MV-4-11 (cell line): ENCODE results near the gene OR4C6.

Experiments used
- DNase-seq: peaks from one replicate; lab custom pipeline; 2025; lab: John Stamatoyannopoulos, UW

Gene OR4C6

DNA sequence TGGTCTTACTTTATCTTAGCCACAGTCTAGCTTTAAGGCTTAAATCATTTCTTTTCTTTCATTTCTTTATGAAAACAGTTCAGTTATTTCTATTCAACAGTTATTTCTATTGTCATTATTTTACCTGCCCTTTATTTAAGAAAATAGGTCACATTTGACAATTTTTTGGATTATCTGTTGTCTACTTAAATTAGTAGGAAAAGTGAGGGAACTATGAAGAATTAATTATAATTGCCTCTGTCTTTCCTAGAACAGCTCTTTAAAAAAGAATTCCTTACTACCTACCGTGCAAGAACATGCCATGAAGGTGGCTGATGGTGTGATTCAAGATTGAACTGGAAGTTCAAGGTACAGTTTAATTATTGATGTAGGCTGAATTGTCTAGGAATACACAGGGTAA, at the start of gene OR4C6:
Gene OR4C6 (plus strand): TSS at position 301 of the 400 bp plus-strand sequence. CDS start 2,966 bp downstream, outside the sequence.
- no peak for DNase-seq

DNA sequence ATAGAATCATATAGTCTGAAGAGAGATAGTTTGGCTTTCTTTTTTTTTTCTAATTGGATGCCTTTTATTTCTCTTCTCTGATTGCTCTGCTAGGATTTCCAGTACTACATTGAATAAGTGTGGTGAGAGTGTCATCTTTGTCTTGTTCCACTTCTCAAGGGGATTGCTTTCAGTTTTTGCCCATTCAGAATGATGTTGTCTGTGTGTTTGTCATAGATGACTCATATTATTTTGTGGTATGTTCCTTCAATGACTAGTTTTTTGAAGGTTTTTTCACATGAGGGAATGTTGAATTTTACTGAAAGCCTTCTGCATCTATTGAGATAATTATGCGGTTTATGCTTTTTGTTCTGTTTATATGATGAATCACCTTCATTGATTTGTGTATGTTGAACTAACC, 37.5 kb upstream of the OR4C6 start:
- no peak for DNase-seq

DNA sequence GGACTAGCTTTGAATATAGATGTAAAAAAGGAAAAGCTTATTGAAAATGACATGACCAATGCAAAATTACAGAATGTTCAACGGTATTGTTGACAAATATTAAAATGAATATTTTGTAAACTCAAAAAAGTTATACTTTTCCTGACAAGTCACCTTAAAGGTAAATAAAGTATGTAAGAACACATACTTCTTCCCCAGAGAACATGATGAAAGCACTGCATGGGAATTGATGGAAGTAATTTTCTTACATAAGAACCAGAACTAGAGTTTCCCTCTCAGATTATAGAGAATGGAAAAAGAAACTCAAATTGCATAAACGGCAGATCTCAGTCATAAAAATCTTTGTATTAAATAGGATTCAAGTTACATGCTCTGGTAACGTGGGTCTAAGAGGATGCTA, 27.2 kb upstream of the OR4C6 start, which contains the start of gene OR4P4:
Gene OR4P4 (plus strand): TSS at position 301 of the 400 bp plus-strand sequence.
- no peak for DNase-seq

DNA sequence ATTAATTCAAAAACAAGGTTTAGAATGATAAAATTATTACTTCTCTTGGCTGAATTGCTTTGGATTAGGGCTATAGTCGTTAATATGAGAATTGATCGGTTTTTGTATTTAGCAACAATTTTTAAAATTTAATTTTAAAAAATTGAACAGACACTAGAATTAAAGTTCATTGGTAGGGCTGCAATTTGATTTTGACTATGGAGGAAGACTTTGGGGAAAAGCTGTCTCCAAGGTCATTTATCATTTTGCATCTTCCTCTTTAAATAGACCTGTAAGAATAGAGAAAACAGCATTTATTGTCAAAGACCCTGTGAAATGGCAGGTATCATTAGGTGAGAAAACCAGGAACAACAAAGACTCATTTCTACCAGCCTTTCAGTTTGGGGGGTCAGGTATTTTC, 14.0 kb upstream of the OR4C6 start, which contains the start of gene OR4S2:
Gene OR4S2 (plus strand): TSS at position 301 of the 400 bp plus-strand sequence. CDS start 2,577 bp downstream, outside the sequence.
- DNase-seq: no peak

DNA sequence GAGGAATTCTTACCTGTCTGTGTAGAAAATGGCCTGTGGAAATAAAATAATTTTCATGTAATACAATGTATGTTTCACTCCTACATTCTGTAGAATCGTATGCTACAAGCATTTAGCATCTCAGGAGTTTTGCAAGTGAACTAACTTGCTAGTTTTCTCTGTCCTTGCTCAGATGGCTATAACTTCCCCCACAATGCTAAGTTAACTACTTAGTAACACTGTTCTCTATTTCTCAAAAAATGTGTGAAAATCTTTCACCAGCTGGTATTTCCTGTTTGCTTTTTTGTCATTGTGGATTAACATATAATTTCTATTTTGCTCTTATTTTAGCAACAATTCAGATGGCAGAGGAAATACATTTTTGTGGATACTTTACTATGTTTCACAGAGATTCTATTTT, 9.4 kb upstream of the OR4C6 start:
- no peak for DNase-seq

DNA sequence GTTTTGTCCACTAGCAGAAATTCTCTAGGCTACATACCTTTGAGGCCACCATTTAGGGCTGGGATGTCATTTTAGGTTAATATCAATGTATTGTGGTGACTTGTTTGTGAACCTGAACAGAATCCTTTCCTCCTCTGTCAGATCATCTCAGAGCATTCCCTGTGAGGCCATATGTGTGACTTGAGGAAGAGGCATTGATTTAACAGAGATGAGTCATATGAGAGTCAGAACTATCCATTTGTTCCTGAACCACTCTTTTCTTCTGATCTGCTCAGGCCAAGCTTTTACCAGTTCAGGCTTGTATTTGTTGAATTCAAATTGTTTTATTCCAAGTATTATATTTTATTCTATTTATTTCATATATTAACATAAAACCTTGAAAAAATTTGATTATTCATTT, 6.9 kb upstream of the OR4C6 start:
- no peak for DNase-seq

DNA sequence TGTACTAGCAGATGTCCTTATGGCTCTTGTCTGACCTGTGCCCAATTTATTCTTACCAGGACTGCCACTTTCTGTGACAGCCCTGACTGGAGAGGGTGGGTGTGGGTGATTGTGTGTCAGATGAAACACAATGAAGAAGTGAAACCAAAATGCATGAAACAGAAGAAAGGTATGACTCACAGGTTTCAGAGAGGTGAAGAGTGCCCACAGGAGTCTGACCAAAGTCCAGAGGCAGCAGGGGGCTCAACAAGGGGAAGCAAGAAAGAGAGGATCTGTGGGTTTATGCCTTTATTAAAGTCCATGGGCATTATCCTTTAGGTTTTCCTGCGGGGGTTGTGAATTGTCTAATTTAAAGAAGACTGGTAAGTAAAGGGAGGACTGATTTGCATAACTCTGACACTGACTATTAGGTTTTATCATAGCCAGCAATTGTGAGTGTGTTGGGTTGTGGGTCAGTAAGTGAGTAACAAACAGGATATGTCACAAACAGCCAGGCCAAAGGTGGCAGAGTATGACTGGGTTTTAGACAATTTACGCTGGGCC, 3.9 kb upstream of the OR4C6 start:
- DNase-seq: peak; percentile 32

DNA sequence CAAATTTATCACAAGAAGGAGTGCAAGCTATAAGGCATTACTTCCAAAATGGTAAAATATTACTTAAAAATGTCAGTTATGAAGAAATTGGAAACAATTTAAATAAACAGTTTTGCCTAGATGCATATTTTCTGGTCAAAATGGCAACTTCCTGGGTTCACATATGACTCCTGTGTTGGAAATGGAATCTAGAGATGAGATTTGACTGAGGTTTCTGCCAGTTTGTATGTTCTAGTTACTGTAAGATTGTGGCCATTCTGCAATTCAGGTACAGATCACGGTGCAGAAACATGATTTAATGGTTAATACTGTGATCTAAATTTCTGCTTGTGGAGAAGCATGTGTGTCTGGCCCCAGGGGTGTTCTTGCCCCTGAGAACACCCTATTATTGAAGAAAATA, 3.4 kb upstream of the OR4C6 start:
- no peak for DNase-seq

DNA sequence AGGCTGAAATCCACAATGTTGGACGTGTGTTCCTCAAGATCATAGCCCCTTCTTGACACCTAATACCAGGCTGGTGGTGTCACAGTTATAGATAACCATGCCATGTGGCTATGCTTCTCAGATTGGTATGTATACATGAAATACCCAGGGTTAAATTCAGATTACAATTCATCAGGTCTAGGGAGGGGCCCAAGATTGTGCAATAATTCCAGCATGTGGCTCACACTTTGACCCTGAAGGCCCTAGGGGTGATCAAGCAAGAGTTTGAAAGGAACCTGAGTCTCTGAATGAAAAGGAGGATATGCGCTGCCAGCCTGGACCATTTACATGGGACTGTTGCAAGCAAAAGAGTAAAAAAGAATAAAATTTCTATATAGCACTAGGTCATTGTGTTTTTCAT, 7.4 kb downstream of the OR4C6 start:
- no peak for DNase-seq

DNA sequence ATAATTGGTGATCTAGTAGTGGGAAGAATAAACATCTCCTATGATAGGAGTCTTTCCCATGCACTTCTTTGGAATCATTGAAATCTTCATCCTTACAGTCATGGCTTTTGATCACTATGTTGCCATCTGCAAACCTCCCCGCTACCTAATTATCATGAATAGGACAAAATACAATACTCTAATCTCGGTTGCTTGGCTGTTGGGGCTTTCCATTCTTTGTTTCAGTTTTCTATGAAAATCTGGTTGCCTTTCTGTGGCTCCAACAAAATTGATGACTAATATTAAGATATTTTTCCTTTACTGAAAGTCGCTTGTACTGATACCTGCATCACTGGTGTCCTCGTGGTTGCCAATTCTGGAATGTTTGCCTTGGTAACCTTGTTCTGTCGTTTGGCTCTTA, 11.9 kb downstream of the OR4C6 start:
- DNase-seq: no peak

DNA sequence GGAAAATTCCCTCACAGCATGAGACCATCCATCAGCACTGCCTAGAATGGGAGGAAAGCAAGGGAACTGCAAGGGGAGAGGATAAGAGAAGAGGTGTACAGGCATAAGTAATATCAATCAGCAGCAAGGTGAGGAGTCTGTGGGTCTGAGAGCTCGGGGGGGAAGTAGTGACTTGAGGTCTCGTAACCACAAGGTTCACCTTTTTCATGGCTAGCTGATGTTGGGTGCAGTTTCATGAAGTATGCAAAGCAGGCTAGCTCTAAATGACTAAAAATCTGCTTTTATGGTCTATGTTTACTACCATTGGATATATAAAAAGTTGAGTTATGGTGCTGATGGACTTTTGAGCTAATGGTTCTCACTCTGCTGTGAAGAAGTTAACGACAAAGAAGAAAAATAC, 35.8 kb downstream of the OR4C6 start:
- DNase-seq: no peak

DNA sequence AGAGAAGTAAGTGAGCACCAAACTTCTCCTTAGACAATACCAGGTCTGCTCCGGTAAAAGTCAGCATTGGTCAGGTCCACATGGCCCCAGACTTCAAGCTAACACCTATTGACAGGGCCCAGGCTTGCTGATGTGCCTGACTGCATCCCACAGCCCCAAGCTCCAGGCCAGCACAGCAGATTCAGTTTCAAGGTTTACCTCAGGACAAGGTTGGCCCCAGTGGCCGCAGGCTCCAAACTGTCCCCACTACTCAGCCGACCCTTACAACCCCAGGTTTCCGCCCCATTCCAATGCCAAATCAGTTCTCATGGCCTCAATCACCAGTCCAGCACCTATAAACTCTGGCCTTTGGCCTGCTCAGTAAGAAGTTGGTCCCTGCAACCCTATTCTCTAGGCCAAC, 39.4 kb downstream of the OR4C6 start:
- DNase-seq: no peak

DNA sequence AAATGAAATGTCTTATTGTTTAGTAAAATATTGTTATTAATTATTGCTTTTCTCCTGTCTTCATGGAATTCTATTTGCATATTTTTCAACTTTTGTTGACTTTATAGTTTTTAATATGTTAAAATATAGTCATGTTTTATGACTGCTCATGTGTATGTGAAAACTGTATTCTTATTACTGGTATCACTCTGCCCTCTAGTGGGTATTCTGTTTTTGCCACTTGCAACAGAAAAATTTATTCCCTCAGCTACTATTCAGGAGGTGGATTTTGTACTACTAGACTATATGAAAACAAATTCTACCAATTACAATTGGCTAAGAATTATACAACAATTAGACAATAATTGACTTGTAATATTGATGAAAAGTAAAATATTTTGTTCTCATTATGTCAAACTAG, 45.0 kb downstream of the OR4C6 start:
- DNase-seq: peak; percentile 25

DNA sequence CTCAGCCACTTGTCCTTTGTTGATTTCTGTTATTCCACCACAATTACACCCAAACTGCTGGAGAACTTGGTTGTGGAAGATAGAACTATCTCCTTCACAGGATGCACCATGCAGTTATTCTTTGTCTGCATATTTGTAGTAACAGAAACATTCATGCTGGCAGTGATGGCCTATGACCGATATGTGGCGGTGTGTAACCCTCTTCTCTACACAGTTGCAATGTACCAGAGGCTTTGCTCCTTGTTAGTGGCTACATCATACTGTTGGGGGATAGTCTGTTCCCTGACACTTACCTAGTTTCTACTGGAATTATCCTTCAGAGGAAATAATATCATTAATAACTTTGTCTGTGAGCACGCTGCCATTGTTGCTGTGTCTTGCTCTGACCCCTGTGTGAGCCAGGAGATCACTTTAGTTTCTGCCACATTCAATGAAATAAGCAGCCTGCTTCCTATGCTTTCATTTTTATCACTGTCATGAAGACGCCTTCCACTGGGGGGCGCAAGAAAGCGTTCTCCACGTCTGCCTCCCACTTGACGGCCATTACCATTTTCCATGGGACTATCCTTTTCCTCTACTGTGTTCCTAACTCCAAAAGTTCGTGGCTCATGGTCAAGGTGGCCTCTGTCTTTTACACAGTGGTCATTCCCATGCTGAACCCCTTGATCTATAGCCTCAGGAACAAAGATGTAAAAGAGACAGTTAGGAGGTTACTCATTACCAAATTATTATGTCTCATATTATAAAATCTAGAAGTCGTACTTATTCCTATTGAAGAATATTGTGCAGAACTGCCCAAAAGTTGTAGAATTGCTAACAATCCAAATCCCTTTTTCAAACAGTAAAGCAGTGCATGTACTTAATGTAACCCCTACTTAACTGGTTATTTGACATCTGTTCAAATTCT, 53.2 kb downstream of the OR4C6 start:
- no peak for DNase-seq
